Stimulated activated CD4-positive, alpha-beta T cell treated with anti-CD3 and anti-CD28 coated beads, Interleukin-4, amount 100 ng/mL, for 48 hours (primary cell): ENCODE data around the gene MLKL.
"Not testable (repeated sequence)": the region's sequence is repeated elsewhere in the genome, so short reads cannot be mapped to it uniquely, and the experiment has no call there.

ENCODE experiments used
- DNase-seq, 2 donors: peaks; one replicate each; pipeline ENCODE4 v3.0.0-alpha.2; 2020; ENCODE audit warnings: low read depth in 2 of 2

Gene MLKL

GRCh38 chr16:74732707-74733350 lies 32.2 kb upstream of the MLKL start:
- no peak for DNase-seq

GRCh38 chr16:74731853-74732477 lies 31.3 kb upstream of the MLKL start:
- DNase-seq: no peak

GRCh38 chr16:74729783-74730683 lies 29.4 kb upstream of the MLKL start:
- no peak for DNase-seq

DNA sequence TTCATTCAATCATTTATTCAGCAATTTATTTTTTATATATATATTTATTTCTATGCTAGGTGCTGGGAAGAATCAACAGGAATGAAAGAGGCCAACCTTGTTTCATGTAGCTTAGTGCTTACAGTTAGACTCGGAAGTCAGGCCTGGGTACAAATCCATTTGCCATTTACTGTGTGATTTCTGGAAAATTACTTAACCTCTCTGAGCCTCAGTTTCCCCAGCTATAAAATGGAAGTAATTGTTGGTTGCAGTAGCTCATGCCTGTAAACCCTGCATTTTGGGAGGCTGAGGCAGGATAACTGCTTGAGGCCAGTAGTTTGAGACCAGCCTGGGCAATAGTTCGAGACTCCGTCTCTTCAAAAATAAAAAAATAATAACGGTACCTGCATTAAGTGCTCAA lies 27.2 kb upstream of the MLKL start:
- DNase-seq: no peak

GRCh38 chr16:74726716-74727115 lies 26.1 kb upstream of the MLKL start:
- peak; percentile 26 to 40 for DNase-seq

- DNase-seq: no peak
These were observed 25.2 kb upstream of the MLKL start for GRCh38 chr16:74725651-74726455.

GRCh38 chr16:74724820-74725549 lies 24.3 kb upstream of the MLKL start:
- no peak for DNase-seq

DNA sequence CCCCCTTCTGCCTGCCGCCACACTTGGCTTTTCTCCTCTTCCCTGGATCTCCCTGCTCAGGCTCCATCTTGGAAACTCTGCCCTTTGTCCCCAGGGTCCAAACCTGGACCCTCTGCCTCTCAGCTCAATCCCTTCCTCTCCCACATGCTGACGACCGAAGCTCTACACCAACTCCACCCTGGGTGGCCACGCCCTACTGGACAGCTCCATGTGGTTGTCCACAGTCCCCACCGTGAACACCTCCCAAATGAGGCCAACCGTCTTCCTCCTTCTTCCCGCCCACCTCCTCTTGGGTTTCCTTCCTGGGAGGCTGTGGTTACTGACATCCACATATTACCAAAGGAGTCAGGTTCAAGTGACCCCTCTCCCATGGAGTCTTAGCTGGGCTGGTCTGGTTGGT lies 22.6 kb upstream of the MLKL start:
- DNase-seq: no peak

DNA sequence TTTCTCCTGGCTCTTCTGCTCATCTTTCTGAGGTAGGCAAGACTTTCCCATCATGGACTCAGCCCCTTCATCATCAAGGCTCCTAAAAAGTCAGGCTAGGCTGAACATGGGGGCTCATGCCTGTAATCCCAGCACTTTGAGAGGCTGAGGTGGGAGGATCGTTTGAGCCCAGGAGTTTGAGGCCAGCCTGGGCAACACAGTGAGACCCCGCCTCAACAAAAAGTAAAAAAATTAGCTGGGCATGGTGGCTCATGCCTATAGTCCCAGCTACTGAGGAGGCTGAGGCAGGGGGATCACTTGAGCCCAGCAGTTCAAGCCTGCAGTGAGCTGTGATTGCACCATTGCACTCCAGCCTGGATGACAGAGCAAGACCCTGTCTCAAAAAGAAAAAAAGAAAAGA lies 21.5 kb upstream of the MLKL start:
- not testable (repeated sequence) for DNase-seq

GRCh38 chr16:74721716-74722115 lies 21.1 kb upstream of the MLKL start:
- DNase-seq: no peak

- DNase-seq: no peak
These were observed 19.9 kb upstream of the MLKL start for GRCh38 chr16:74720579-74720978.

GRCh38 chr16:74718741-74719610 lies 18.3 kb upstream of the MLKL start:
- no peak for DNase-seq

DNA sequence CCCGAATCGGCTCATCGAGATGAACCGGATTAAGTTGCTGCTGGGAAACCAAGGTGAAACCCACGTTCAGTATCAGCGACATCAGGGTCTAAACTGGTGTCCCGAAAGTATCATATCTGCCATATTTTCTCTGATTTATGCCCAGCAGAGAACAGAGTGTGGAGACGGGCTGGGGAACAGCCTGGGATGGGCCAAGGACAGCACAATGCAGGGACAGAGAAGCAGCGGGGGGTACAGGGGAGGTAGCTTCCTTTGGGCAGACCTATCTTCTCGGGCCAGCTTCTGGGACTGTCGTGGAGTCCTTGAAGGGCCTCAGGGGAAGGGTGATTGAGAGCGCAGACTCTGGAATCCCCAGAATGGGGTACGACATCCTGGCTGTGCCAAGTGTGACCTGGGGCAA lies 17.5 kb upstream of the MLKL start:
- no peak for DNase-seq

DNA sequence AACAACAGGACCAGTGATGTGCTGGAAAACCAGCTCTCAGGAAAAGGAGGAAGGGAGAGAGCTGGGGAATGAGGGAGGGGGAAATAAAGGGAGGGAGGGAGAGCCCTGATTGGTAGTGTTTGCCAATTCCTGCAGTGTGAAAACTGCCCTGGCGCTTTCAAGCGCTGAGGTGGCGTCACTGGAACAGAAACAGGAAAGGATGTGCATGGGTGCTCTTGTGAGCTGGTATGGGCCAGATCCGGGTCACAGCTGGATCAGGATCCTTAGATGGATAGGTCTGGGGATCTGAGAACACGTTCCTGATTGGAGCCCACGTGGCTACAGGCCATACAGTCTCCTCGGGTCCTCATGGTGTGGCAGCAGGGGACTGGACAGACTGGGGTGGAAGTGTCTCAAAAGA lies 16.7 kb upstream of the MLKL start:
- DNase-seq: no peak

DNA sequence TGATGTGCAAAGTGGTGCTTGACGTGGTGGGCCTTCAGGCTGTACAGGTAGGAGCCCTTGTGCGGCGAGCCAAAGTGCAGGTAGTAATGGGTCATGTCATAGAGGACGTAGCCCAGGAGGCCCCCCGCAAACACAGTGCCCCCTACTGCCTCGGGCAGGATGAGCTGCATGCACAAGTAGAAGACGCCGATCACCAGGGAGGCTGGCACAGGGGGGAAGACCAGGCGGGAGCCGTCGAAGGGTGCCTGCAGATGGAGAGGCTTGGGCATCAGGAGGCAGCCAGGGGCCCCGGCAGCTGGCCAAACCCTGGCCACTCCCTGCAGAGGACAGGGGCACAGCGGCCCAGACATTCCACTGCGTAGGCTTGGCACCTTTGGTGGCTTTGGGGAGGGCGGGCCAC lies 15.7 kb upstream of the MLKL start:
- no peak for DNase-seq

DNA sequence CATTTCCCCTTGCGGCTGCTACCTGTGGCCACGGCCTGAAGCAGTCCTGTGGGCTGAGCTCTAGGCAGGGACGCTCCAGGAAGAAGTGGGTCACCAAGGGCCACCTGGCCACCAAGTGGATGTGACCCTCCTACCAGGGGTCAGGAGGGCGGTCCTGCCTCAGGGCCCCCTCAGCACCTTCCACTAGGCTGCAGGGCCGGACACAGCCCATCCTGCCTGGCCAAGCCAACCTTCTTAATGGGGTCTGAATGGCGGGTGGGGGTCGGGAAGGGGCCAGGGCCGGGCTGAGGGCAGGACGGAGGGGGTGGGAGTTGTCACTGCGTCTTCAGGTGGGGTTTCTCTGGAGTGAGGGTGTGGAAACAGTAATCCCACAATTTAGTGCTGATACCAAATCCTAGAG lies 13.2 kb upstream of the MLKL start:
- no peak for DNase-seq

- no peak for DNase-seq
These were observed 12.7 kb upstream of the MLKL start for GRCh38 chr16:74713325-74713724.

DNA sequence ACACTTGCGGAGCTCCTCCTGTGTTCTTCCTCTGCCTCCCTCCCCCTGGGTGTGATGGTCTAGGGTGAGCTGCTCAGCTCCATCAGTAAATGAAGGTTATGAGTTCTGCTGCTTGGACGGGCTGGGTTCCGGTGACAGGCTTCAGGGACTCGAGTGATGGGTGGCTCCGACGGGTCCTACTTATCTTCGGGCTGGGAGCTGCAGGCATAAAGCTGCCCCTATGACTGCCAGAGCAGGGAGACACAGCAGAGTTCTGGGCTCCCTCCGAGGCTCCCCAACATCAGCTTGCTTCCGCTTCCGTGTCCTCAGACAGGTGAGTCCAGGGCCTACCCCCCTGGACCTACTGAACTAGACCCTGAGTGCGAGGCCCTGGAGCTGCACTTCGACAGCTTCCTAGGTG lies 11.3 kb upstream of the MLKL start:
- DNase-seq: no peak

DNA sequence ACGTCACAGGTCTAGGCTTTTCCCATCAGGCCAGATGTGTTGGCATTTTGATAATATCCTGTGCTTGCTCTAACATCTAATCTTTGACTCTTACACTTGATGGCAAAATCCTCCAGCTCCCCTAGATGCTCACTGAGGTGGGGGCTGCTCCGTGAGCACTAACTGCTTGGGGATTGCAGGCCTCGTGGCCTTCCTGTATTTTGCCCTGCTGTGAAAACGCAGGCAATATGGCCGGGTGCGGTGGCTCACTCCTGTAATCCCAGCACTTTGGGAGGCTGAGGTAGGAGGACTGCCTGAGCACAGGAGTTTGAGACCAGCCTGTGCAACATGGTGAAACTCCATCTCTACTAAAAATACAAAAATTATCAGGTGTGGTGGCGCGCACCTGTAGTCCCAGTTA lies 9.7 kb upstream of the MLKL start:
- DNase-seq: no peak

- DNase-seq: peak; percentile 66 to 78
These were observed 8.8 kb upstream of the MLKL start for GRCh38 chr16:74709441-74709877.
